Fibroblast of lung (primary cell): ENCODE data around the gene PDSS2. TPM values are rescaled to one million over a fixed set of nuclear protein-coding genes. Genes with fewer than 3 reads are reported as not detected.

Experiments used
- DNase-seq, 2 donors: peaks; one replicate each; pipeline versions ENCODE4 v3.0.0 to v3.0.0-alpha.2; 2010; ENCODE audit warnings: low read depth in 2 of 2
- H2AFZ ChIP-seq: 2 replicates; pipeline ENCODE4 v1.5.1; 2012; ENCODE audit warnings: low read length, control low read depth, inconsistent platforms
- H3K27ac ChIP-seq: 2 replicates; pipeline ENCODE4 v1.5.1; 2011; ENCODE audit warnings: low read length, control low read depth; ENCODE audit not compliant: insufficient read depth
- H3K27me3 ChIP-seq: 2 replicates; pipeline ENCODE4 v1.5.1; 2011; ENCODE audit warnings: mild to moderate bottlenecking, low read length; ENCODE audit not compliant: control insufficient read depth, insufficient read depth
- H3K36me3 ChIP-seq: 2 replicates; pipeline ENCODE4 v1.5.1; 2011; ENCODE audit warnings: low read length; ENCODE audit not compliant: control insufficient read depth, insufficient read depth
- H3K4me1 ChIP-seq: 2 replicates; pipeline ENCODE4 v1.5.1; 2011; ENCODE audit warnings: low read length; ENCODE audit not compliant: control insufficient read depth, insufficient read depth; ENCODE audit errors: extremely low read depth
- H3K4me2 ChIP-seq: 2 replicates; pipeline ENCODE4 v1.5.1; 2011; ENCODE audit warnings: low read length, control low read depth; ENCODE audit not compliant: insufficient read depth; ENCODE audit errors: extremely low read depth
- H3K4me3 ChIP-seq, 4 experiments: fragments of 200-600 bp in 1 of 4; sonication (generic) in 1 of 4; replicated peaks in 1 of 4; 2 replicates each; pipeline ENCODE4 v1.5.1; 2011 to 2016; ENCODE audit warnings: low read length in 4 of 4, low read depth in 3 of 4, mild to moderate bottlenecking in 3 of 4, control low read depth in 2 of 4, inconsistent platforms in 1 of 4, mixed read lengths in 1 of 4; ENCODE audit not compliant: insufficient read depth in 1 of 4; ENCODE audit errors: control extremely low read depth in 1 of 4
- H3K79me2 ChIP-seq: 2 replicates; pipeline ENCODE4 v1.5.1; 2012; ENCODE audit warnings: mild to moderate bottlenecking, low read length, inconsistent platforms; ENCODE audit not compliant: control insufficient read depth, insufficient read depth
- H3K9ac ChIP-seq: 2 replicates; pipeline ENCODE4 v1.5.1; 2011; ENCODE audit warnings: mild to moderate bottlenecking, low read length, control low read depth; ENCODE audit not compliant: insufficient read depth
- H3K9me3 ChIP-seq: 2 replicates; pipeline ENCODE4 v1.5.1; 2012; ENCODE audit warnings: low read depth, low read length; ENCODE audit not compliant: control insufficient read depth, insufficient read depth
- H4K20me1 ChIP-seq: 2 replicates; pipeline ENCODE4 v1.5.1; 2011; ENCODE audit warnings: low read length; ENCODE audit not compliant: control insufficient read depth, insufficient read depth; ENCODE audit errors: extremely low read depth
- EZH2 ChIP-seq: IDR thresholded peaks from 2 replicates; pipeline ENCODE4 v1.5.1; 2012; ENCODE audit warnings: low read length, control low read depth, mild to moderate bottlenecking; ENCODE audit errors: missing control alignments
- polyA plus RNA-seq, 2 donors: library from polyadenylated mRNA; depleted of rRNA in 1 of 2; stranded (reverse) in 1 of 2; unstranded in 1 of 2; fragments of >200 nt; gene quantifications; 2 replicates each; pipeline ENCODE4 v1.2.1, GENCODE V29; 2011 to 2012; ENCODE audit warnings: missing spikeins in 1 of 2
- total RNA-seq: library from RNA; depleted of rRNA; stranded (reverse); fragments of >200 nt; gene quantifications from 2 replicates; pipeline ENCODE4 v1.2.1, GENCODE V29; 2014
- TF ChIP-seq, protein P1 (sequence below), 2 donors: IDR thresholded peaks in 1 of 2; conservative IDR thresholded peaks in 1 of 2; 1 replicate in 1 of 2; 2 replicates in 1 of 2; pipeline ENCODE4 v1.5.1; 2011 to 2012; ENCODE audit warnings: low read length in 2 of 2, control low read depth in 1 of 2, inconsistent platforms in 1 of 2, low read depth in 1 of 2, mild to moderate bottlenecking in 1 of 2

The PDSS2 gene
- total and polyA plus RNA-seq, 2 donors (not counting 1 experiment from before 2014, with no cell fraction given): 12.1 to 13.8 TPM

DNA sequence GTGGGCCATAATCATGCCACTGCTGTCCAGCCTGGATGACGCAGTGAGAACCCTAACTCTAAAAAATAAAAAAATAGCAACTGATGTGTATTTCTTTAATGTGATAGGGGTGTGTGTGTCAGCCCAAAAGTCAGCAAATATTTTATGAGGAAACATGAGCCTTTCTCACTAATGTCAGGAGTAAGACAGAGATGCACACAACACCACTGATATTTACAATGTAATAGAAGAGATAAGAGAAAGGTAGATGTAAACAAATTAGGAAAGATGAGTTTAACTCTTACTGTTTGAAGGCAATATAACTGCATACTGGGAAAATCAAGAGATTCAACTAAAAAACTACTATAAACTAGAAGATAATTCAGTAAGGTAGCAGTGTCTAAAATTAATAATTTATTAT is 244.0 kb downstream of the PDSS2 start:
- no peaks in the 10 kb centered on the region for H3K27me3 ChIP-seq
- no peak overlapping the region for H3K27ac ChIP-seq
- H3K36me3 ChIP-seq: no peaks in the 10 kb centered on the region
- no peaks in the 10 kb centered on the region for H3K4me1 ChIP-seq
- no peaks in the 10 kb centered on the region for H3K9me3 ChIP-seq
- DNase-seq: no peak
- no peak overlapping the region for H2AFZ ChIP-seq
- H3K9ac ChIP-seq: no peak overlapping the region
- no peaks in the 10 kb centered on the region for H3K79me2 ChIP-seq
- TF ChIP-seq, protein P1, sequence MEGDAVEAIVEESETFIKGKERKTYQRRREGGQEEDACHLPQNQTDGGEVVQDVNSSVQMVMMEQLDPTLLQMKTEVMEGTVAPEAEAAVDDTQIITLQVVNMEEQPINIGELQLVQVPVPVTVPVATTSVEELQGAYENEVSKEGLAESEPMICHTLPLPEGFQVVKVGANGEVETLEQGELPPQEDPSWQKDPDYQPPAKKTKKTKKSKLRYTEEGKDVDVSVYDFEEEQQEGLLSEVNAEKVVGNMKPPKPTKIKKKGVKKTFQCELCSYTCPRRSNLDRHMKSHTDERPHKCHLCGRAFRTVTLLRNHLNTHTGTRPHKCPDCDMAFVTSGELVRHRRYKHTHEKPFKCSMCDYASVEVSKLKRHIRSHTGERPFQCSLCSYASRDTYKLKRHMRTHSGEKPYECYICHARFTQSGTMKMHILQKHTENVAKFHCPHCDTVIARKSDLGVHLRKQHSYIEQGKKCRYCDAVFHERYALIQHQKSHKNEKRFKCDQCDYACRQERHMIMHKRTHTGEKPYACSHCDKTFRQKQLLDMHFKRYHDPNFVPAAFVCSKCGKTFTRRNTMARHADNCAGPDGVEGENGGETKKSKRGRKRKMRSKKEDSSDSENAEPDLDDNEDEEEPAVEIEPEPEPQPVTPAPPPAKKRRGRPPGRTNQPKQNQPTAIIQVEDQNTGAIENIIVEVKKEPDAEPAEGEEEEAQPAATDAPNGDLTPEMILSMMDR (conservative IDR thresholded peaks at IDR 0.05 in 1 of 2, IDR thresholded peaks at IDR 0.05 in 1 of 2; ENCODE audit: low read depth in 1 of 2, low read length in 2 of 2): no peak
- no peak for TF ChIP-seq EZH2
- H3K4me3 ChIP-seq: no peak overlapping the region
- H4K20me1 ChIP-seq: no peaks in the 10 kb centered on the region
- no peak overlapping the region for H3K4me2 ChIP-seq

DNA sequence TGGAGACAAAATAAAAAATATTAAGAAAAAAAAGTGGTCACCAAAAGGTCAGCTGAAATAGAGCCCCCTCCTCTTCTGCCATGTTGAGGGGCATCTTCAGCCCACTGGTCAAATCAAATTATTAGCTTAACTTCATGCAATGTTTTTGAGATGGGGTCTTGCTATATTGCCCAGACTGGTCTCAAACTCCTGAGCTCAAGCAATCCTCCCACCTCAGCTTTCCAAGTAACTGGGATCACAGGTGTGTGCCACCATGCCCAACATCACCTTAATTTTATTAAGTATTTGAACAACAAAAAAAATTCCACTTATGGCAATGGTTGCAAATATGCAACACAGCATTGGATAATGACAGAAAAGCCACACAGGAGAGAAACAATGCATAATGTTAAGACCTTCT is 244.7 kb downstream of the PDSS2 start:
- no peaks in the 10 kb centered on the region for H3K4me1 ChIP-seq
- TF ChIP-seq, protein P1 (conservative IDR thresholded peaks at IDR 0.05 in 1 of 2, IDR thresholded peaks at IDR 0.05 in 1 of 2; ENCODE audit: low read depth in 1 of 2, low read length in 2 of 2): no peak
- TF ChIP-seq EZH2: no peak

DNA sequence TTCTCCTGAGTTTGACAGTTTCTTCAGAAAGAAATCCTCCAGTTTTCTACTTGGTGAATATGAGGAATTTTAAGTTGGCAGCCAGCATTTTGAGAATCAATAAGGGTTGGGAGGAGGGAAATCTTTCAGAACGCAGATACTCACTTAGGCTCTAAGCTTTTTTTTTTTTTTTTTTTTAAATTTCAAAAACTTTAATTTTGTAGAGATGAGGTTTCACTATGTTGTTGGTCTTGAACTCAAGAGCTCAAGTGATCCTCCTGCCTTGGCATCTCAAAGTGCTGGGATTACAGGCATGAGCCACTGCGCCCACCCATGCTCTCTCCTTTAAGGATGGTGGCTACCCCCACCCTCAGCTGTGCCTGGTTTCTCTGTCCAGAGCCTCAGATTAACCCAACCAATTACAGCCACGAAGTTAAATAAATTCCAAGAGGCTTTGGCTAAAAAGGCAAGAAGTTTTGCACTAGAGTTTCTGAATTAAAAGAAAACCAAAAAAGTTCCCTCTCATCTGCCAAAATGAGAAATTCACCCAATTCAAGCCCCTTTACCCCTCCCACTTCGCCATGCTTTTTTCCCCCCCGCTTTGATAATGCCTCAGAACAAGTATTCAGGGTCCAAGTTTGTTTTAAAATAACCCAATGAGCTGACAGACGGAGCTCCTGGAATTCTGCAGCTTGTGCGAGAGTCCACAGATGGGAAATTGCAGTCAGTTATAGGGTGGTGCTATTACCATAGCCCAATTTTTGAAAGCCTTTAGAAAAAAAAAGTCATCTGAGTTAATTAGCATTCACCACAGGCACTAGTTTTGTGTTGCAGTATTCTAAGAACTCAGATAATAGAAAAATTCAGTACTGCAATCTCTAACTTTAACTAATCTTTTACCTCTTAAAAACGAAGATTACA is 249.7 kb downstream of the PDSS2 start:
- TF ChIP-seq, protein P1 (conservative IDR thresholded peaks at IDR 0.05 in 1 of 2, IDR thresholded peaks at IDR 0.05 in 1 of 2; ENCODE audit: low read depth in 1 of 2, low read length in 2 of 2): no peak
- TF ChIP-seq EZH2: no peak
- no peak overlapping the region for H3K4me3 ChIP-seq
- H3K27ac ChIP-seq: no peak overlapping the region
- H3K9ac ChIP-seq: no peak overlapping the region
- no peaks in the 10 kb centered on the region for H3K4me1 ChIP-seq
- H3K4me2 ChIP-seq: no peak overlapping the region
- no peaks in the 10 kb centered on the region for H4K20me1 ChIP-seq
- no peaks in the 10 kb centered on the region for H3K27me3 ChIP-seq
- H3K36me3 ChIP-seq: no peaks in the 10 kb centered on the region
- H3K9me3 ChIP-seq: no peaks in the 10 kb centered on the region
- no peak overlapping the region for H2AFZ ChIP-seq
- H3K79me2 ChIP-seq: no peaks in the 10 kb centered on the region
- no peak for DNase-seq

More for the DNA sequence above, 244.7 kb downstream of the PDSS2 start:
- H3K27ac ChIP-seq: no peak overlapping the region
- H3K9me3 ChIP-seq: no peaks in the 10 kb centered on the region
- H3K79me2 ChIP-seq: no peaks in the 10 kb centered on the region
- no peak overlapping the region for H3K4me2 ChIP-seq
- DNase-seq: no peak
- no peaks in the 10 kb centered on the region for H3K27me3 ChIP-seq
- H2AFZ ChIP-seq: no peak overlapping the region
- no peaks in the 10 kb centered on the region for H4K20me1 ChIP-seq
- no peak overlapping the region for H3K4me3 ChIP-seq
- no peaks in the 10 kb centered on the region for H3K36me3 ChIP-seq
- no peak overlapping the region for H3K9ac ChIP-seq
